Stimulated activated CD4-positive, alpha-beta T cell treated with anti-CD3 and anti-CD28 coated beads, Interleukin-12 subunit alpha, Interleukin-12 subunit beta, amount 100 ng/mL, for 4 hours (primary cell): ENCODE data around the gene DYRK1A.

ENCODE experiments used
- DNase-seq: peaks from one replicate; pipeline ENCODE4 v3.0.0-alpha.2; 2020

DYRK1A gene

GRCh38 chr21:37419228-37419906, 52.8 kb downstream of the DYRK1A start:
- DNase-seq: no peak

GRCh38 chr21:37421306-37421705, 54.7 kb downstream of the DYRK1A start:
- no peak for DNase-seq

- no peak for DNase-seq
Observed at GRCh38 chr21:37422382-37422781, 55.8 kb downstream of the DYRK1A start.

GRCh38 chr21:37423103-37423502, 56.5 kb downstream of the DYRK1A start:
- no peak for DNase-seq

- no peak for DNase-seq
Observed at GRCh38 chr21:37424396-37424795, 57.8 kb downstream of the DYRK1A start.

GRCh38 chr21:37425001-37425400, 58.4 kb downstream of the DYRK1A start:
- DNase-seq: no peak

GRCh38 chr21:37425684-37426083, 59.1 kb downstream of the DYRK1A start:
- DNase-seq: no peak

GRCh38 chr21:37427221-37427620, 60.6 kb downstream of the DYRK1A start:
- no peak for DNase-seq

GRCh38 chr21:37429356-37429755, 62.8 kb downstream of the DYRK1A start:
- no peak for DNase-seq

- DNase-seq: no peak
Observed at GRCh38 chr21:37430184-37430821, 63.7 kb downstream of the DYRK1A start.

- no peak for DNase-seq
Observed at GRCh38 chr21:37431243-37431642, 64.7 kb downstream of the DYRK1A start.

- no peak for DNase-seq
Observed at GRCh38 chr21:37432710-37433455, 66.3 kb downstream of the DYRK1A start.

GRCh38 chr21:37433456-37433840, 66.9 kb downstream of the DYRK1A start:
- DNase-seq: no peak

- no peak for DNase-seq
Observed at GRCh38 chr21:37435120-37435519, 68.5 kb downstream of the DYRK1A start.

GRCh38 chr21:37435711-37436110, 69.1 kb downstream of the DYRK1A start:
- no peak for DNase-seq

- DNase-seq: no peak
Observed at GRCh38 chr21:37436174-37436573, 69.6 kb downstream of the DYRK1A start.

- DNase-seq: no peak
Observed at GRCh38 chr21:37437376-37438080, 71.0 kb downstream of the DYRK1A start.

GRCh38 chr21:37443683-37444082, 77.1 kb downstream of the DYRK1A start:
- DNase-seq: no peak

GRCh38 chr21:37445228-37445627, 78.7 kb downstream of the DYRK1A start:
- no peak for DNase-seq

GRCh38 chr21:37446552-37446951, 80.0 kb downstream of the DYRK1A start:
- DNase-seq: no peak

- no peak for DNase-seq
Observed at GRCh38 chr21:37447288-37447936, 80.8 kb downstream of the DYRK1A start.

- no peak for DNase-seq
Observed at GRCh38 chr21:37449302-37449937, 82.8 kb downstream of the DYRK1A start.
